ENCODE measurements around the gene CLCC1.
A peak's percentile ranks its signal among the peaks of the same experiment; 100 is the strongest.
"Not testable (repeated sequence)": the region's sequence is repeated elsewhere in the genome, so short reads cannot be mapped to it uniquely, and the experiment has no call there.

CLCC1 gene, protein sequence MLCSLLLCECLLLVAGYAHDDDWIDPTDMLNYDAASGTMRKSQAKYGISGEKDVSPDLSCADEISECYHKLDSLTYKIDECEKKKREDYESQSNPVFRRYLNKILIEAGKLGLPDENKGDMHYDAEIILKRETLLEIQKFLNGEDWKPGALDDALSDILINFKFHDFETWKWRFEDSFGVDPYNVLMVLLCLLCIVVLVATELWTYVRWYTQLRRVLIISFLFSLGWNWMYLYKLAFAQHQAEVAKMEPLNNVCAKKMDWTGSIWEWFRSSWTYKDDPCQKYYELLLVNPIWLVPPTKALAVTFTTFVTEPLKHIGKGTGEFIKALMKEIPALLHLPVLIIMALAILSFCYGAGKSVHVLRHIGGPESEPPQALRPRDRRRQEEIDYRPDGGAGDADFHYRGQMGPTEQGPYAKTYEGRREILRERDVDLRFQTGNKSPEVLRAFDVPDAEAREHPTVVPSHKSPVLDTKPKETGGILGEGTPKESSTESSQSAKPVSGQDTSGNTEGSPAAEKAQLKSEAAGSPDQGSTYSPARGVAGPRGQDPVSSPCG

DNA sequence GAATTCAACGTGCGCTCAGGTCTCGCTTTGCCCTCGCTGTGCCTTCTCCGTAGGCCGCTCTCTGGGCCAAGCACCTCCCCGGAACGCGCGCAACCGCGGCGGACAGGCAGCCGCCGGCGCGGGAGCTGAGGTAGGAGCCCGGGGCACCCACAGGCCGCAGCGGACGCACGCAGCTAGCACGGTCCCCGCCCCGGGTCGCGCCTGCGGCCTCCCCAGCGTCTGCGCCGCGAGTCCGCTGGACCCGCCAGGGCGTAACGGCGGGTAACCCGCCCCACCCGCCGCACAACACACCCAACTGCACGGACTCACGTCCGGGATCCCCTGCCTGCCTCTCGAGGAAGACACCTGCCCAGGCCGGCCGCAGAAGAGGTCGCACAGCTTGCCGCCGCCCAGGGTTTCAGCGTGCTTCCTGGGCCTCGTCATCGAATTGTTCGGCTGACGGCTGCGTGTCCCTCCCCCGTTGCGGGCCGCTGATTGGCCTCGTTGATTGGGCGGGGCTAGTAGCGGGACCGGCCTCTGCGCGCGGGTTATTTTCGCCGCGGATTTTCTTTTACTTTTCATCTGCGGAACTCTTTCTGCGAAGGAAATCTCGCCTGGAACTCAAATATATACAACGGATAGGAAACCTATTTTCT is at the start of gene CLCC1:
TSS of gene CLCC1 (minus strand) at position 433 of the 635 bp plus-strand sequence. CDS start 13,047 bp downstream, outside the sequence.
- DNase-seq (ENCODE audit: low spot score) = peak; percentile 93

DNA sequence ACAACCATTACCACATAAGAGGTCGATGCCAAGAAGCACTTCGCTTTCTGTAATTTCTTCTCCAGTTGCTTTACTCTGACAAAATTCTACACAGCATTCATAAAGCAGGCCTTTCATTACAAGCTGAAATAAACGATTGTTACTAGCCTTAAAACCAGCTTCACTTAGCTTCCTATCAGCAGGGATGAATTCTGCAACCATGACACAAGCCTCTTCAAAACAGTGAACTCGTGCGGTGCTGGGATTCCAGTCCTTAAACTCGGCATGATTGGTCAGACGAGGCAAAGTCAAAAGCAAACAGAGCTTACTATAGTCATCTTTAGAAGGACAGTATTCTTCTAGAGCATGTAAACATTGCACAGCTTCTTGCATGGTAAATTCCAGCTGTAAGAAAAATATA is 48.1 kb upstream of the CLCC1 start:
- DNase-seq (ENCODE audit: low spot score) = no peak

DNA sequence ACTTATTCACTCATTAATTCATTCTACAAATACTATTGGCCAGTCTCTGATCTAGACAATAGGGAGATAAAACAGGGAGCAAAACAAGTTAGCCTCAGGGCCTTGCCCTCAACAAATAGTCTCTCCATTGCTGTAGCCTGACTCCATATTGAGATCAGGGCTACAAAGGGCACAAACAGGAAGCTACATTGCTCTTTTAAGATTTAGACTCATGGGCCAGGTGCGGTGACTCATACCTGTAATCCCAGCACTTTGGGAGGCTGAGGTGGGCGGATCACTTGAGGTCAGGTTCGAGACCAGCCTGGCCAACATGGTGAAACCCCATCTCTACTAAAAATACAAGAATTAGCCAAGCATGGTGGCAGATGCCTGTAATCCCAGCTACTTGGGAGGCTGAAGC is 33.3 kb upstream of the CLCC1 start:
- DNase-seq (ENCODE audit: low spot score) = peak; percentile 2

DNA sequence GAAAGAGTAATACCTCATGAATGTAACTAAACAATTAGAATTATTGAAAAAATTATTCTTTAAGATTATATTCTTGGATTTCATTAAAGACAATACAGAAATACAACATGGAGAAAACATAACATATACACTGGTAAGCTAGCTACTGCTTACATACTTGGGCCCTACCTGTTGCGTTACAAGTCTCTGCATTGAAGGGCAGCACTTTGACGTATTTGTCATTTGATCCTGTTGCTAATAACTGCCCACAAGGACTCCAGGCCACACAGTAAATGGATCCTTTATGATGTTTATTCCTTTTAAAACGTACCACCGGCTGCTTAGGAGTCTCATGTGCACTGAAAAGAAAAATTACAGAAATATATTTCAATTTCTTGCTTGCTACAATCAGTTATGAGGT is 19.8 kb upstream of the CLCC1 start:
- DNase-seq (ENCODE audit: low spot score) = no peak

DNA sequence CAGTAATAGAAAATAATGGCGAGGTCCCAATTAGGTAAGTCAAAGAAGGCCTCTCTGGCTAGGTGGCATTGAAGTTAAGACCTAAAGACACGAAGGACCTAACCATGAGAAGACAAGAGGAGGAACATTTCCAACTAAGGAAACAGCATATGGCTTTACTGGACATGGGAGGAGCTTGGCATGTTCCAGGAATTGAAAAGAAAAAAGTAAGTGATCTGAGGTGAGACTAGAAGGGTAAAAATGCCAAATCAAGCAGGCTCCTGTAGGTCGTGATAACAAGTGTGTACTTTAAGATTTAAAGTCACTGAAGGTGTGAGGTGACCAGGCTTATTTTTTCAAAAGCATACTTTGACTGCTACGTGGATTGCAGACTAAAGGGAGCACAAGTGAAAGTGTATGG is 13.4 kb upstream of the CLCC1 start:
- no peak for DNase-seq (ENCODE audit: low spot score)

DNA sequence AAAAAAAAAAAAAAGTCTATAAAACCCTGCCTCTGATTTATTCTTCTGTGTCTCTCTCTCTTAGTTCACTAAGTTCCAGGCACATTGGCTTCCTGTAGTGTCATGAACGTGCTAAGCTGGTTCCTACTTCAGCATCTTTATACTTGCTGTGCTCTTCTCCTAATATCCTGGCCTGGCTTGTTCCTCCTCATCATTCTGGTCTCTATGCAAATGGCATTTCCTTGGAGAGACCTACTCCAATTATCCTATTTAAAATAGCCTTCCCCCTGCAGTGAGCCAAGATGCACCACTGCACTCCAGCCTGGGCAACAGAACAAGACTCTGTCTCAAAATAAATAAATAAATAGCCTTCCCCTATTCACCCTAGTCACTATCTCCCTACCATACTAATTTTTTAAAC is 9.7 kb upstream of the CLCC1 start:
- no peak for DNase-seq (ENCODE audit: low spot score)

DNA sequence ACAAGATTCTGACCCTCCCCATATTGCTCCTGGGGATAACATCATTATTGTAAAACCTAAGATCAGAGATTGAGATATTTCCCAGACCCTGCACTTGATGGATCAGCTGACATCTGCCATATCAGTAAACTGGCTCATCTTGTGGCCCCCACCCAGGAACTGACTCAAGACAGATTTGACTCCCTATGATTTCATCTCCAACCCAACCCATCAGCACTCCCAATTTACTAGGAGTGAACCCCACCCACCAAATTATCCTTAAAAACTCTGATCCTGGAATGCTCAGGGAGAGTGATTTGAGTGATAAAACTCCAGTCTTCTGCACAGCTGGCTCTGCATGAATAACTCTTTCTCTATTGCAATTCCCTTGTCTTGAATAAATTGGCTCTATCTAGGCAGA is 6.1 kb upstream of the CLCC1 start:
- no peak for DNase-seq (ENCODE audit: low spot score)

DNA sequence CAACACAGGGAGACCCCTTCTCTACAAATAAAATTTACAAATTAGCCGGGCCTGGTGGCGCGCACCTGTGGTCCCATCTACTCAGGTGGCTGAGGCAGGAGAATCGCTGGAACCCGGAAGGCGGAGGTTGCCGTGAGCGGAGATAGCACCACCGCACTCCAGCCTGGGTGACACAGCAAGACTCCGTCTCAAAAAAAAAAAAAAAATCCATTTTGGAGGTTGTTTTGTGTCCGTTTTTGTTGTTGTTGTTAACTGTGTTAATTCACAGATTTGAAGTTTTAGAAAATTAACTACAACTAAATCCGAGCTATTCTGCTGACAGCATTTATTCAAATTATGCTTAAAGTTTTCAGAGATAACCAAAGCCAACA is 618 bp downstream of the CLCC1 start:
- DNase-seq (ENCODE audit: low spot score) = no peak

DNA sequence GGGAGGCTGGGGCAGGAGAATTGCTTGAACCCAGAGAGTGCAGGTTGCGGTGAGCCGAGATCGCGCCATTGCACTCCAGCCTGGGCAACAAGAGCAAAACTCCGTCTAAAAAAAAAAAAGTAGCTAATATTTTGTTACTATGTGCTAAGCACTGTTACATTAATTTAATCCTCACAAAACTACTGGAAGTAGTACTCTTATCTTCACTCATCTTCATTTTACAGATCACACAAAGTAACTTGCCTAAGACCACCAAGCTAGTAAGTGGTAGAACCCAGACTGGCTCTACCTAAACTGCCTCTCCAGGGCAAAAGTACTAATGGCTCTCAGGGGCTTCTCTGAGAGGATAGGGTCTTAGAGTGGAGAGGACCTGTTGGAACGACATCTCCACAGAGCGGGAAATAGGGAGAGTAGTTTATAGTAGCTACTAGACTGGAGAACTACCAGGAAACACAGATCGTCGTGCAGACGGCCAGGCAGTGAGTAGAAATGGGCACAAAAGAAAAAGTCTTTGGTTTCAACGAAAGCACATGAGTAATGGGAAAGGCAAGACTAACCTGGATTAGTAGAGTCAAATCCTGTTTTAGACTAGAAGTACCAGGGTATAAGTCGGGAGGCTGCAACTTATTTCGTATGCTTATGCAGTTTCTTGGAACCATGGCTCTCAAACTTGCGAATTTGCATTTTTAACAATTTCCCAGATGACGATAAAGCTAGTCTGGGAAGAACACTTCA is 1.4 kb downstream of the CLCC1 start:
- DNase-seq (ENCODE audit: low spot score) = no peak

DNA sequence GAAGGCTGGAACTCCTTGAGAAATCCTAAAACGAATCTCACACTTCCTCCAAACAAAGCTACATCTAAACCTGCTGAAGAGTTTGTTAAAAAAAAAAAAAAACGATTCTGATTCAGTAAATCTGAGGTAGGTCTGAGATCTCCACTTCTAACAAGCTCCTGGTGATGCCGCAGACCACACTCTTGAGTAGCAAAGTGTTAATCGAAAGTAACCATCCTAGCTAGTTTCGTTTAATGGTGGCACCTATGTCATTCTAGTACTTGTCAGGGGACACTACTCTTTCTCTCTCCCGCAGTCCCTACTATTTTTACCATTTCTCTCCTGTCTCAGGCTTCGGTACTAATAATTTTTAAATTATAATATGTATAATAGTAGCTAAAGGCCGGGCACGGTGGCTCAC is 2.1 kb downstream of the CLCC1 start:
- DNase-seq (ENCODE audit: low spot score) = no peak

DNA sequence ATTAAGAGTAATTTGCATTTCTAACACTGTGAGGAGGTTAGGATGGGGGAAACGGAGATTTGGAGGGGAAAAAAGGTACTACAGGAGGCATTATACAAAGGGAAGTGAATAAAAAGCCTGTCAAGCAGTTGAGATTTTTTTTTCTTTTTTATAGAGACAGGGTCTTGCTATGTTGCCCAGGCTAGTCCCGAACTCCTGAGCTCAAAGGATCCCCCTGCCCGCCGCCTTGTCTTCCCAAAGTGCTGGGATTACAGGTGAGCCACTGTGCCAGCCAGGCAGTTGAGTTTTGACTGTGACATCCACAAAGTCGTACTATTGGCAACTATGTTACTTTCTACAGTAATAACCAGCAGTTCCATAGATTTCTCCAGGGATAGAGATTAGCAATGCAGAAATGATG is 2.6 kb downstream of the CLCC1 start:
- DNase-seq (ENCODE audit: low spot score) = no peak

DNA sequence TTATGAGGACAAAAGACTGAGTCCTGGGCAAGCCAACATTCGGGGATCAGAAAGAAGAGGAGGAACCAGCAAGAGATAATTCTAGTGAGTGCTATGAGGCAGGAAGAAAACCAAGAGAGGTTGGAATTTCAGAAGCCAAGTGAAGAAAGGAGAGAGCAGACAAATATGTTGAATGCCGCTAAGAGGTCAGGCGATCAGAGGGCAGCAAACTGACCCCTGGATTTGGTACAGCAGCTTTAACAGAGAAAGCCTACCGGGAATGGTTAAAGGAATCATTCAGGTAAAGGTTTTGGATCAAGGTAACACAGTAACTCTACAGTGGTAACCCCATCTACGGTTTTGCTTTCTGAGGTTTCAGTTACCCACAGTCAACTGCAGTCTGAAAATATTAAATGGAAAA is 5.4 kb downstream of the CLCC1 start:
- no peak for DNase-seq (ENCODE audit: low spot score)

DNA sequence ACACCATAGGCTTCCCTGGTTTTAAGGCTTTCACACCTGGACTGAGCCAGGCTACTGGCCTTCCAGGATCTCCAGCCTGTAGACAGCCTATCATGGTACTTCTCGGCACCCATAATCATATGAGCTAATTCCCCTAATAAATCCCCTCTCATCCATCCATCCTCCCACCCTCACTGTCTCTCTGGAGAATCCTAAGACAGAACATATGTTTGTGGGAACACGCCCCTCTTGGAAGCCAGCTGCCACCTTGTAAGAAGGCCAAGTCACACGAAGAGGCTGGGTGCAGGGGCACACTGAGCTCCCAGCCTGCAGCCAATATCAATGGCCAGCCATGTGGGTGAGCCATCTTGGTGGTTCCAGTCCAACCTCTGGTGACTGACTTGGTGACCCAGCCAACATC is 7.4 kb downstream of the CLCC1 start:
- DNase-seq (ENCODE audit: low spot score) = no peak

DNA sequence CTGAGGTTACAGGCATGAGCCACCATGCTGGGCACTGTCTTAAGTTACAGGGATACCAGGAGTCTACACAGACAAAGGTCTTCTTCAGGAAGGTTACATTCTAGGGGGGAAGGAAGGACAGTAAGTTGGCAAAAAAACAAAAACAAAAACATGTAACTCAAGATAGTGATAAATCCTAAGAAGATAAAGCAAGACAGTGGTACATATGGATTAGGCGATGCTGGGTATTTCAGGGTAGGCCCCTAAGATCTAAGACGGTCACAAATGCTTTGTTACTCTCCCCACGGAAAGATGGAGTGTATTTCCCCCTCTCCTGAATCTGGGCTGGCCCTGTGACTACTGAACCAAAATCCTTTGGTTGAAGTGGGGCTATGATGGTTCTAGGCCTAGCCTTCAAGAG is 8.2 kb downstream of the CLCC1 start:
- no peak for DNase-seq (ENCODE audit: low spot score)

DNA sequence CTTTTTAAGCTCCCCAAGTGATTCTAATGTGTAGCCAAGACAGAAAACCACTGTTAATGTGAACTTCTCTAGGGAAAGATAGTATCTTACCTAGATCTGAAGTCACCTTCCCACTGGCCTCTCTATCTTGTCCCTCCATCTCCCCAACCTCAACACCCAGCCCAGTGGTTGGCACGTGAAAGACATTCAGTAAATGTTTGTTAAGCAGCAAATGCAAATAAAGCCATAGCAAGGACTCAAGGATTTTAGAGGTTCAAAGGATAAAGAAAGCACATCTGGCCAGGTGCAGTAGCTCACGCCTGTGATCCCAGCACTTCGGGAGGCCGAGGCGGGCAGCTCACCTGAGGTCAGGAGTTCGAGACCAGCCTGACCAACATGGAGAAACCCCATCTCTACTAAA is 9.8 kb downstream of the CLCC1 start:
- DNase-seq (ENCODE audit: low spot score) = no peak

DNA sequence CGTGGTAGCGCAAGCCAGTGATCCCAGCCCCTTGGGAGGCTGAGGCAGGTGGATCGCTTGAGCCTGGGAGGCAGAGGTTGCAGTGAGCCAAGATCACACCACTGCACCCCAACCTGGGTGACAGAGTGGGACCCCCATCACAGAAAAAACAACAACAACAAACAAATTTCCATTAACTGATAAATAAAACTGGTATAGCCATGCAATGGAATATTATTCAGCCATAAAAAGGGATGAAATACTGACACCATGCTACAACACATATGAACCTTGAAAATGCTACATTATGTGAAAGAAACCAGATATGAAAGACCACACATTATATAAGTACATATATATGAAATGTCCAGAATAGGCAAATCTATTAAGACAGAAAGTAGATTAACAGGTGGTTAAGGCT is 12.0 kb downstream of the CLCC1 start:
- no peak for DNase-seq (ENCODE audit: low spot score)

DNA sequence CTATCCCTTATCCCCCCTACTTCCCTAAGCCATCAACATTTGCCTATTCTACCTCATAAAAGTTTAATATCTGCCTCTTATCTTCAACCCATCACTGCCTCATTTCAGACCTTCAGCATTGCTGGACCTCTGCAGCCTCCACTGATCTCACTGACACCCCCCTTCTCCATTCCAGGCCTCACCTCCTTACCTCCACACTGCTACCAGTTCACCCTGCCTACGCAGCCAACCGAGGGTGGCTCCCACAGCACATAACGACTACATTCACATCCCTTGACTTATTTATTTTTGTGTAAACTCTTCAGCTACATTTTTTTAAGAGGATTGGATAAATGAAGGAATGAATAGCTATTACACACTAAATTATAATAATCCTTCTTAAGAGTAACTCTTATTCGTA is 14.2 kb downstream of the CLCC1 start:
- no peak for DNase-seq (ENCODE audit: low spot score)

DNA sequence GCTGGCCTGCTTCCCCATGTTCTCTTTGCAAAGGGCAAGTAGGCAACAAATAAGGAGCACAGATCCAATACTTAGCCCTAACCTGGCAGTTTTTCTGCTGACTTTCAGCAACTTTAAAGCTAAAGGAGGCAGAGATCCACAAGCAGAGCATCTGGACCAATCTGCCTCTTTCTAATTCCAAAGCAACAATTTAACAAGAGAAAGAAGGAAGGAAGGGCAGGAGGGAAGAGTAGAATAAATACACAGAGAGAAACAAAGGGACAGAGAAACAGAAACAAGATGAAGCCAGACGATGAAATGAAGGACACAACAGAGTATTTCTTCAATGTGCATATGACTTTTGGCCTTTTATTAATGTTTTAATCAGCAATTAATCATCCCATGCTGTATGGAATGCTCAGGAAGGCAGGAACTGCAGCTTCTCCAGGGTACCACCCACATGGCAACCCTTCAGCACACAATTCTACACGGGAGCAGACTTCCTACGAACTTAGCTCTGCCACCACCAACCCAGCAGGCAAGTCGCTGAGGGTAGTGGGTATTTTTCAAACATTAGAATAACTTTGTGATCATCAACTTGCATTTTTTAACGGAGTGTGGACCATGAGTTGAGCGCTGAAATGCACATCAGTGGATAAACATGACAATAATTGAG is 15.3 kb downstream of the CLCC1 start:
- DNase-seq (ENCODE audit: low spot score) = no peak

DNA sequence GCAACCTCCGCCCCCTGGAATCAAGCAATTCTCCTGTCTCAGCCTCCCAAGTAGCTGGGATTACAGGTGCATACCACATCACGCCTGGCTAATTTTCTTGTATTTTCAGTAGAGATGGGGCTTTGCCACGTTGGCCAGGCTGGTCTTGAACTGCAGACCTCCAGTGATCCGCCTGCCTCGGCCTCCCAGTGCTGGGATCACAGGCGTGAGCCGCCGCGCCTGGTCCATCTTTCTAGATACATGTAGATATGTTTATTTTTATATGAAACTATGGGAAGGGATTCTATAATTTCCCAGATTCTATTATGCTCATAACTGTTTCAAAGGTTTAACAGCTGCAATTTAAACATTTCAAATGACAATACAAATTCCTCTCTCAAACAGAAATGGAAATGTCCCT is 27.1 kb downstream of the CLCC1 start:
- no peak for DNase-seq (ENCODE audit: low spot score)

DNA sequence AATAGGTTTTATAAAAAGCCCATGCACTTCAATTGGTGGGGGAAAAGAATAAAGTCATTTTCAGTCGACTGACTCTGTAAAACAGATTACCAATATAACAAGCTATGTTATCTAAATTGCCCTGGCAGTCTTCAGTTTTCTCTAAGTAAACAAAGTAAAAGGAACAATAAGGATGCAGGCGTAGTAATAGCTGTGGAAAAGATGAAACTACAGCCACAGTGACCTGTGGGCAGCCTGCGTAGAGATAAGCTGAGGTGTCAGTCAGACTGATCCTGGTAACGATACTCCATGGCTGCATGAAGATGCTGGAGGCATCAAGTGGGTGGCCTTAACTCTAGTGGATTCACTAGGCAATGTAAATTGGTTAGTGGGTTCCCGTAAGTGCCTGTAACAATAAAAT is 29.3 kb downstream of the CLCC1 start:
- DNase-seq (ENCODE audit: low spot score) = no peak

DNA sequence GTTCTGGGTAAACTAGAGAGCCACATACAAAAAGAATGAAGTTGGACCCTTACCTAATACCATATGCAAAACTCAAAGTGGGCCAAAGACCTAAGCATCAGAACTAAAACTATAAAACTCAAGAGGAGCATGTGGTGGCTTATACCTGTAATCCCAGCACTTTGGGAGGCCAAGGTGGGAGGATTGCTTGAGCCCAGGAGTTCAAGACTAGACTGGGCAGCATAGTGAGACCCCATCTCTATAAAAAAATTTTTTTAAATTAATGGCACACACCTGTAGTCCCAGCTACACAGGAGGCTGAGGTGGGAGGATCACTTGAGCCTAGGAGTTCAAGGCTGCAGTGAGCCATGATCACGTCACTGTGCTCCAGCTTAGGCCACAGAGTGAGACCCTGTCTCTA is 35.7 kb downstream of the CLCC1 start:
- DNase-seq (ENCODE audit: low spot score) = not testable (repeated sequence)

DNA sequence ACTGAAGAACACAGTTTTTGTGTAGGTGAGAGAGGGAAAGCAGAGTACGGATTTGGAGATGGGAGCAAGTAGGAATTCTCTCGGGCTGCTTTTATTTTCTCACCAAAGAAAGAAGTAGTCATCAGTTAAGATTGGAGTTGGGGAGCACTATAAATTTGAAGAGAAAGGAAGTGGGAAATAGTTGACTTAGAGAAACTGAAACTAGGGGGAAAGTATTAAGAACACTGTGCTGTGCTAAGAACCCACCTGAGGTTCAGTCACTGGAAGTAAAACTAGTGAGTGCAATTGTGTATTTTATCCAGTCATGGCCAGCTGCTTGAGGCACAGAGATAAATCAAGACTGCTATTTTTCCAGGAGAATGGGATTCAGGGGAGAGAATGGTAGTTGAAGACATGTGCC is 37.4 kb downstream of the CLCC1 start:
- DNase-seq (ENCODE audit: low spot score) = no peak

Measured in SW480 (cell line).